AG08395 (cell line): Measurements from ENCODE around the gene BOLL.
"Not testable (repeated sequence)": the region's sequence is repeated elsewhere in the genome, so short reads cannot be mapped to it uniquely, and the experiment has no call there.

Experiments
- DNase-seq: peaks from one replicate; pipeline ENCODE4 v3.0.0; 2012; ENCODE audit warnings: mixed read lengths, low spot score

The BOLL gene

GRCh38 chr2:197784956-197785941 lies at the start of gene BOLL:
Gene BOLL, minus strand, starts transcription at chr2:197785319. Its CDS starts 3,469 bp downstream, at chr2:197781850.
- no peak for DNase-seq

GRCh38 chr2:197834771-197835170 lies 49.7 kb upstream of the BOLL start:
- not testable (repeated sequence) for DNase-seq

GRCh38 chr2:197828464-197829135 lies 43.5 kb upstream of the BOLL start:
- no peak for DNase-seq

- no peak for DNase-seq
Observed at GRCh38 chr2:197827618-197828017, 42.5 kb upstream of the BOLL start.

GRCh38 chr2:197822333-197822732 lies 37.2 kb upstream of the BOLL start:
- no peak for DNase-seq

GRCh38 chr2:197821550-197822289 lies 36.6 kb upstream of the BOLL start:
- no peak for DNase-seq

GRCh38 chr2:197814526-197814925 lies 29.4 kb upstream of the BOLL start:
- DNase-seq, result no peak

GRCh38 chr2:197813093-197813787 lies 28.1 kb upstream of the BOLL start:
- peak; percentile 54 for DNase-seq

- no peak for DNase-seq
Observed at GRCh38 chr2:197810491-197810890, 25.4 kb upstream of the BOLL start.

- no peak for DNase-seq
Observed at GRCh38 chr2:197810016-197810415, 24.9 kb upstream of the BOLL start.

- DNase-seq, result no peak
Observed at GRCh38 chr2:197809064-197809463, 23.9 kb upstream of the BOLL start.

GRCh38 chr2:197805715-197806633 lies 20.9 kb upstream of the BOLL start:
- DNase-seq, result no peak

- peak; percentile 19 for DNase-seq
Observed at GRCh38 chr2:197804758-197805714, 19.9 kb upstream of the BOLL start.

GRCh38 chr2:197804049-197804757 lies 19.1 kb upstream of the BOLL start, which contains the start of gene PLCL1:
Gene PLCL1, plus strand, starts transcription at chr2:197804593.
- DNase-seq, result peak; percentile 95

GRCh38 chr2:197803033-197803444 lies 17.9 kb upstream of the BOLL start:
- peak; percentile 71 for DNase-seq

- no peak for DNase-seq
Observed at GRCh38 chr2:197801033-197801432, 15.9 kb upstream of the BOLL start.

GRCh38 chr2:197800091-197800490 lies 15.0 kb upstream of the BOLL start:
- DNase-seq, result no peak

GRCh38 chr2:197799068-197799467 lies 13.9 kb upstream of the BOLL start:
- DNase-seq, result no peak

GRCh38 chr2:197798187-197798586 lies 13.1 kb upstream of the BOLL start:
- no peak for DNase-seq
